Esophagus squamous epithelium (tissue), 5 donors: Measurements from ENCODE around the gene IARS1. TPM values are rescaled to one million over a fixed set of nuclear protein-coding genes. Genes with fewer than 3 reads are reported as not detected.

Experiments
- DNase-seq: peaks from one replicate; lab custom pipeline; 2025; lab: John Stamatoyannopoulos, UW
- H3K27ac ChIP-seq, 4 donors: fragments of 200-600 bp; sonication (generic); one replicate each; pipeline ENCODE4 v1.5.1; 2016 to 2019; ENCODE audit warnings: mild to moderate bottlenecking in 1 of 4
- H3K27me3 ChIP-seq, 4 donors: fragments of 200-600 bp; sonication (generic); 1 replicate in 3 of 4; 2 replicates in 1 of 4; pipeline versions ENCODE4 v1.5.1 to v1.6.0; 2017 to 2021; ENCODE audit warnings: antibody characterized with exemption in 1 of 4
- H3K36me3 ChIP-seq, 3 donors: fragments of 200-600 bp; sonication (generic); one replicate each; pipeline ENCODE4 v1.5.1; 2016 to 2019
- H3K4me1 ChIP-seq, 3 donors: fragments of 200-600 bp; sonication (generic); one replicate each; pipeline ENCODE4 v1.5.1; 2017 to 2019
- H3K4me3 ChIP-seq, 4 donors: fragments of 200-600 bp; sonication (generic); 1 replicate in 3 of 4; 2 replicates in 1 of 4; pipeline ENCODE4 v1.5.1; 2016 to 2019; ENCODE audit warnings: mild to moderate bottlenecking in 2 of 4, moderate library complexity in 1 of 4
- H3K9me3 ChIP-seq, 3 donors: fragments of 200-600 bp; sonication (generic); one replicate each; pipeline ENCODE4 v1.5.1; 2016 to 2019
- CTCF ChIP-seq, 6 experiments: fragments of 450-650 bp in 4 of 6; fragments of 200-600 bp in 2 of 6; sonication (generic) in 2 of 6; IDR thresholded peaks; one replicate each; pipeline ENCODE4 v1.5.1; 2016 to 2019; ENCODE audit warnings: antibody characterized with exemption in 6 of 6, mild to moderate bottlenecking in 4 of 6, moderate library complexity in 4 of 6
- POLR2A ChIP-seq, 4 donors: fragments of 450-650 bp; IDR thresholded peaks; one replicate each; pipeline ENCODE4 v1.6.1; 2017; ENCODE audit warnings: antibody characterized with exemption in 4 of 4, mild to moderate bottlenecking in 4 of 4, moderate library complexity in 3 of 4
- WGBS, 2 donors: methylation state at CpG; one replicate each; pipeline ENCODE4 v1.1.5; 2018; 5-methylcytosine and 5-hydroxymethylcytosine counted together
- intact Hi-C: fragments of 100-400 bp; cut with DNase I; formaldehyde crosslinking; loops from one replicate; pipeline ENCODE4 v1.15.0; 2022
- total RNA-seq, 4 donors: library from RNA; depleted of rRNA; stranded (reverse); fragments of >200 nt; gene quantifications; one replicate each; pipeline ENCODE4 v1.1.0, GENCODE V29; 2016
- donor health status: DM: yes; HTN: yes; CAD: no.

The IARS1 gene
- total RNA-seq, 4 donors from 2014 or later: 56.8 to 136 (median 91.2) TPM

GRCh38 chr9:92254381-92255337 lies 38.8 kb downstream of the IARS1 start:
- peaks cover 45 to 100% (median 69%) of the 10 kb centered on the region in 3 donors for H3K36me3 ChIP-seq
- intact Hi-C loops: no loop called here
- H3K4me3 ChIP-seq: no peak overlapping the region
- no peaks in the 10 kb centered on the region for H3K27me3 ChIP-seq
- H3K4me1 ChIP-seq: no peaks in the 10 kb centered on the region
- DNase-seq: no peak
- H3K9me3 ChIP-seq: no peaks in the 10 kb centered on the region
- TF ChIP-seq CTCF (IDR thresholded peaks at IDR 0.05): no peak
- no peak for TF ChIP-seq POLR2A (IDR thresholded peaks at IDR 0.05)
- no peak overlapping the region for H3K27ac ChIP-seq
- WGBS, 2 donors: 81 to 84% methylated on average over 8 to 17 of the region's 19 CpGs

DNA sequence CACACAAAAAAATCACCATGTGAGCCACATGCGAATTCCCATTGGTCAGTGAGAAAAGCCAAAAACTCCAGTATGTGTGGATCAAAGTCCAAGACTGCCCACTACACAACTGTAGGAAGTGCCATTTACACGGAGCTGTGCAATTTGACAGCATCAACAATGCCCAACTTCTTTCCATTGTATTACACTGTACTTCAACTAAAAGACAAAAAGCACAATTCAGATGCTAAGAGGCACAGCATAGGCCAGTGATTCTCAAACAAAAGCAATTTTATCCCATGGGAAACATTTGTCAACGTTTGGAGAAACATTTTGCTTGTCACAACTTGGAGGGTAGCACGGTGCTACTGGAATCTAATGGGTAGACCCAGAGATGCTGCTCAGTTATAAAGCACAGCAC lies 39.8 kb downstream of the IARS1 start:
- WGBS, 2 donors: 55 to 65% methylated on average over 4 of the region's 4 CpGs

DNA sequence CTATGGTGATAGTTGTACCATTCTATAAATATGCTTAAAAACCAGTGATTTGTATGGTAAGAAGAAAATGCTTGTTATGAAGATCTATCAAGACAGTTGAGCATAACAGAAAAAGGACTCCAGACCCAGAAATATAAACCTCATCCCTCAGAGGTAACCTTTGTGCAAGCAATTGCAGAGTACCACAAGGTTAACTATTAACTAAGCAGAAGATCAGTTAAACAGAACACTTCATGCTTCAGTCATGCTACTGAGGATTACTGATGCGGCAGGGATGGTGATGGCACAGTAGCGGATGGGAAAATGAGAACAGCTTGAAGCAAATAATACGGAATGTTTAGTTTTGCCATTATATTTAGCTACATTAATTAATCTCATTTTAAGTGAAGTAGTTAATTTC lies 45.5 kb downstream of the IARS1 start:
- Histone ChIP-seq H3K9me3 (no peaks in the 10 kb centered on the region), H3K36me3 (peaks cover 18 to 100% (median 76%) of the 10 kb centered on the region in 3 donors), H3K27ac (no peak overlapping the region), H3K4me1 (no peaks in the 10 kb centered on the region), H3K27me3 (no peaks in the 10 kb centered on the region), H3K4me3 (no peak overlapping the region)
- no peak for TF ChIP-seq POLR2A (IDR thresholded peaks at IDR 0.05)
- TF ChIP-seq CTCF (IDR thresholded peaks at IDR 0.05): no peak
- intact Hi-C loops: no loop called here
- 93 to 94% methylated on average over 3 of the region's 3 CpGs for WGBS, 2 donors
- no peak for DNase-seq

More for the DNA sequence above, 39.8 kb downstream of the IARS1 start:
- no peaks in the 10 kb centered on the region for H3K9me3 ChIP-seq
- TF ChIP-seq CTCF (IDR thresholded peaks at IDR 0.05) (no peak), POLR2A (IDR thresholded peaks at IDR 0.05) (no peak)
- no peaks in the 10 kb centered on the region for H3K4me1 ChIP-seq
- no peak overlapping the region for H3K27ac ChIP-seq
- DNase-seq: no peak
- intact Hi-C loops: no loop called here
- no peaks in the 10 kb centered on the region for H3K27me3 ChIP-seq
- peaks cover 37 to 100% (median 60%) of the 10 kb centered on the region in 3 donors for H3K36me3 ChIP-seq
- H3K4me3 ChIP-seq: no peak overlapping the region

DNA sequence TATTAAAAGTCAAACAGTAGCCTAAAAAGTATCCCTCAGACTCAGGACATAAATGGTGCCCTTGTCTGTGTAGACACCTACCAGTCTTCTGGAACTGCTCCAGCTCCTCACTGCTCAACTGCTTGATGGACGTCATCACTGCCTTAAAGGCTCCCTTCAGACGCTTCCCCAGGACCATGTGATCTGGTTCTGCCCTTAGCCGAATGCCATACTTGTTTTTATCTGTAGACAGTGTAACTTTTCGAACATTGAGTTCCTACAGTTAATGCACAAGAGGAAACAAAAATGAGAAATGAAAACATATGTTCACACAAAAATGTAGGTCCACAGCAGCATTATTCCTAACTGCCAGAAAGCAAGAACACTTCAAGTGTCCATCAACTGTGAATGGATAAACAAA lies 46.2 kb downstream of the IARS1 start:
- Histone ChIP-seq H3K36me3 (peaks cover 16 to 100% (median 83%) of the 10 kb centered on the region in 3 donors), H3K27ac (no peak overlapping the region), H3K4me3 (no peak overlapping the region), H3K27me3 (no peaks in the 10 kb centered on the region), H3K9me3 (no peaks in the 10 kb centered on the region), H3K4me1 (no peaks in the 10 kb centered on the region)
- DNase-seq: no peak
- intact Hi-C loops: no loop called here
- 85 to 91% methylated on average over 4 of the region's 4 CpGs for WGBS, 2 donors
- TF ChIP-seq POLR2A (IDR thresholded peaks at IDR 0.05) (no peak), CTCF (IDR thresholded peaks at IDR 0.05) (no peak)
